ENCODE measurements around the gene KRTAP4-16.
A peak's percentile ranks its signal among the peaks of the same experiment; 100 is the strongest.
"Not testable (repeated sequence)": the region's sequence is repeated elsewhere in the genome, so short reads cannot be mapped to it uniquely, and the experiment has no call there.

The KRTAP4-16 gene

DNA sequence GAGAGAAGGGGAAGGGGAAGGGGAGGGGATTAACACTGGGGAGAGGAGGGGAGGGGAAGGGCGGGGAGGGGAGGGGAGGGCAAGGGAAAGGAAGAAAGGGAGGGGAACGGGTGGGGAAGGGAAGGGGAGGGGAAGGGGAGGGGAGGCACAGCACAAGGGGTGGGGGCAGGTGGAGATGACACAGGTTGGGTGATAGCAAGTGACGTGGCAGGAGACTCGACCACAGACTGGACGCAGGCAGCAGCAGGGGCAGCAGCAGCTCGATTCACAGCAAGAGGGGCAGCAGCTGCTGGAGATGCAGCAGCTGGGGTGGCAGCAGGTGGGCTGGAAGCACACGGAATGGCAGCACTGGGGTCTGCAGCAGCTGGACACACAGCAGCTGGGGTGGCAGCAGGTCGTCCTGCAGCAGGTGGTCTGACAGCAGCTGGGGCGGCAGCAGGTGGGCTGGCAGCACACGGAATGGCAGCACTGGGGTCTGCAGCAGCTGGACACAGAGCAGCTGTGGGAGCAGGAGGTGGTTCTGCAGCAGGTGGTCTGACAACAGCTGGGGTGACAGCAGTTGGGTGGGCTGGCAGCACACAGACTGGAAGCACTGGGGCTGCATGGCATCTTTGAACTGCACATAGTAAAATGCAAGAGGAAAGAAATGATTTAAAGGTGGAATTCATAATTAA is at the start of gene KRTAP4-16:
Gene KRTAP4-16, minus strand, starts transcription at position 624 of the 674 bp plus-strand sequence. Its CDS starts 0 bp downstream, at position 624.
- H3K27ac ChIP-seq = no peak within 1 kb of the TSS
- no peak for DNase-seq (ENCODE audit: low read depth, low spot score)

DNA sequence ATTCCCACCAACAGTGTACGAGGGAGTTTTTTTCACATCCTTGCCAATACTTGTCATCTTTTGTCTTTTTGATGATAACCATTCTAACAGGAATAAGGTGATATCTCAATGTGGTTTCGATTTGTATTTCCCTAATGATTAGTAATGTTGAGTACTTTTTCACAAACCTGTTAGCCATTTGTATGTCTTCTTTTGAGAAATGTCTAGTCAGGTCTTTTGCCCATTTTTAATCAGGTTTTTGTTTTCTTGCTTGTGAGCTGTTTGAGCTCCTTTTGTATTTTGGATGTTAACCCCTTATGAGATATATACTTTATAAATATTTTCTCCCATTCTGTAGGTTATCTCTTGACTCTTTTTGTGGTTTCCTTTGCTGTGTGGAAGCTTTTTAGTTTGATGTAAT is 49.5 kb upstream of the KRTAP4-16 start:
- no peak overlapping the region for H3K27ac ChIP-seq
- DNase-seq (ENCODE audit: low read depth, low spot score) = no peak

DNA sequence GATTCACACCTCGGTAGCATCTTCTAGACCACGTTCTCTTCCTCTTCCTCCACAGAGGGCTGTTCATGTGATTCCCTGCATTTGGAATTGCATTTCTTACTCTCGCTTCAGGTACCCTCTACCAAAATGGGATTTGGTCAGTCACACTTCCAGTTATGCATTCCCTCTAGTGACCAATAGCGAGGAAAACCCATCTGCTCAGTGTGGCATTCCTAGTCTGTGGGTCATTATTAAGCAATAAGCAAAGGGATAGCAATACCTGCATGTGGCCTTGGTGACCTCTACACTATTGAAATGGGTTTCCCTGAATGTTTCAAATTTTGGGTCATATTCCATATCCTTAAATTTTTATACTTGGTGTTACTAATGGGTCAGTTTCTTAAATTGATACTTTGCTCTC is 48.0 kb upstream of the KRTAP4-16 start:
- H3K27ac ChIP-seq = no peak overlapping the region
- no peak for DNase-seq (ENCODE audit: low read depth, low spot score)

DNA sequence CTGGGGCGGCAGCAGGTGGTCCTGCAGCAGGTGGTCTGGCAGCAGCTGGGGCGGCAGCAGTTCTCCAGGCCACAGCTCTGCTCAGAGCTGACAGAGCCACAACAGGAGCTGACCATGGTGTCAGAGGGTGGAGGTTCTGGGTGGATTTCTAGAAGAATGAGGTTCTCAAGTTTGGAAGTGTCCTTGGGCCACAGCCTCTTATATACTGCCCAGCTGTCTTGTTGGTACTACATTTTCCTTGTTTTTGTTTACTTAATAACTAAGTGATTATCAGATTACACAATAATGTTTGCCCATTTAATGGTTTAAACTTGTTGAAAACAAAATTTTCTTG is 47.6 kb upstream of the KRTAP4-16 start, which contains the start of gene KRTAP4-5:
Gene KRTAP4-5, minus strand, starts transcription at position 174 of the 334 bp plus-strand sequence. Its CDS starts 58 bp downstream, at position 116.
- H3K27ac ChIP-seq = no peak within 1 kb of the TSS
- DNase-seq (ENCODE audit: low read depth, low spot score) = no peak

DNA sequence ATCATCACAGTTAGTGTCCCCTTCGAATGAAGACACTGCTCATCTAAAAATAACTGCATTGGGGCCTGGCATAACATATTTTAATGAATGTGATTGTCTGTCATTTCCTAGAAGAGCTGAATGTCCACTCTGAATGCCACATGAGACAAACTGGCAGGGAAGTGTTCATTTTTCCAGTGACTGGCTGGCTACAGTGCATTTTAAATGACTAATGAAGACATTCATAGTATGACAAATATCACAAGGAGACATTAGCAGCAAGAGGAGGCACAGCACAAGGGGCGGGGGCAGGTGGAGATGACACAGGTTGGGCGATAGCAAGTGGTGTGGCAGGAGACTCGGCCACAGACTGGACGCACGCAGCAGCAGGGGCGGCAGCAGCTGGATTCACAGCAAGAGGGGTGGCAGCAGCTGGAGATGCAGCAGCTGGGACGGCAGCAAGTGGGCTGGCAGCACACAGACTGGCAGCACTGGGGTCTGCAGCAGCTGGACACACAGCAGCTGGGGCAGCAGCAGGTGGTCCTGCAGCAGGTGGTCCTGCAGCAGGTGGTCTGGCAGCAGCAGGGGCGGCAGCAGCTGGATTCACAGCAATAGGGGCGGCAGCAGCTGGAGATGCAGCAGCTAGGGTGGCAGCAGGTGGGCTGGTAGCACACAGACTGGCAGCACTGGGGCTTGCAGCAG is 47.1 kb upstream of the KRTAP4-16 start:
- not testable (repeated sequence) for DNase-seq (ENCODE audit: low read depth, low spot score)

DNA sequence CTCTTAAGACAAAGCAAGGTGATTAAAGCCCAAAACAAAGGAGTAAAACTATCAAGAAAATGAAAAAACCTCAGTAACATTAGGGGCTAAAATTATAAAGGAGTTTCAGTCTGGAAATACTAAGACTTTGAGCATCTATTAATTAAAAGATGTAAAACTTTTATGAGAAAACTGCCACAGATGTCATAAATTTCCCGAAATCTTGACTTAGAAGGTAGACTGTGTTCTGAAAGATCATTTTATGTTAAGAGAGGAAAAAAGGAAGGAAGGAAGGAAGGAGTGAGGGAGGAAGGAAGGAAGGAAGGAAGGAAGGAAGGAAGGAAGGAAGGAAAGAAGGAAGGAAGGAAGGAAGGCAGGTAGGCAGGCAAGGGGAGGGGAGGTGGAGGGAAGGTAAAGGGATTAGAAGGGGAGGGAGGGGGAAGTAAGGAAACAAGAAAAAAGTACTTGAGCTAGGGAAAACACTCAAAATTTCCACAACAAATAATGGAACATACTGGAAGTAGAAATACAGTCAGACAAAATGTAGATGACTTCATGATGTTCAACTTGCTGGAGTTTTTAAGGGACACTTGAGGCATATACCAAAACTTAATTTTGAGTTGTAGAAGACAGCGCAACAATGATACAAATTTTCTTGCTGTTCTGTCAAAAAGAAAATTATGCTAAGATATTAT is 45.7 kb upstream of the KRTAP4-16 start:
- no peak overlapping the region for H3K27ac ChIP-seq
- DNase-seq (ENCODE audit: low read depth, low spot score) = no peak

More for the DNA sequence above, 47.1 kb upstream of the KRTAP4-16 start:
- not testable (repeated sequence) for H3K27ac ChIP-seq

DNA sequence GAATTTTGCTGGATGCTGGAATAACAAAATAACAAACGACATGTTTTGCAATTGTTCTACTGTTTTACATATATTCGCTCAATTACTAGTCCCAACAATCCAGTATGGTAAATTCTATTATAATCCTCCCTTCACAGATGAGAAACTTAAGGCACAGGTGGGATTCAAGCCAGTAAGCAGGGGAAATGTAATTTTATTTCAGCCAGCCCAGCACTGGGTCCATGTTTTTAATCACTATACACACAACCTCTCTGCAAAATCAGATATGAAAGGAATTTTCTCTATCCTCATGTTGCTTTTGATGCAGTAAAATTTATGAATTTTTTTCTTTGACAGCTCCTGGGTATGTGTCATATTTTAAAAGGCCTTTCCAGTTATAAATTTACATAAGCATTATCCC is 43.3 kb upstream of the KRTAP4-16 start:
- H3K27ac ChIP-seq = no peak overlapping the region
- DNase-seq (ENCODE audit: low read depth, low spot score) = no peak

DNA sequence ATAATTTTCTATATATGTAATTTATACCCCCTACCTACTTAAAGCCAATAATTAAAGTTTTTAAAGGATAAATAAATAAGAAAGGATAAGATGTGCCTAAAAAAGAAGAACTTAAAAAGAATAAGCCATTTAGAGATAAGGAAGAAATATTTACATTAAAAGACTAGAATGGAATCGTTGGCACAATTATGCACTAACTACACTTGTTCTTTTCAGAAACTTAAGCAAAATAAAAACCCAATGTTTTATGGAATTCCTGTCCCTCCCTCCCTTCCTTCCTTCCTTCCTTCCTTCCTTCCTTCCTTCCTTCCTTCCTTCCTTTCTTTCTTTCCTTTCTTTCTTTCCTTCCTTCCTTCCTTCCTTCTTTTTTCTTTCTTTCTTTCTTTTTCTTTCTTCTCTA is 42.8 kb upstream of the KRTAP4-16 start:
- DNase-seq (ENCODE audit: low read depth, low spot score) = no peak
- no peak overlapping the region for H3K27ac ChIP-seq

DNA sequence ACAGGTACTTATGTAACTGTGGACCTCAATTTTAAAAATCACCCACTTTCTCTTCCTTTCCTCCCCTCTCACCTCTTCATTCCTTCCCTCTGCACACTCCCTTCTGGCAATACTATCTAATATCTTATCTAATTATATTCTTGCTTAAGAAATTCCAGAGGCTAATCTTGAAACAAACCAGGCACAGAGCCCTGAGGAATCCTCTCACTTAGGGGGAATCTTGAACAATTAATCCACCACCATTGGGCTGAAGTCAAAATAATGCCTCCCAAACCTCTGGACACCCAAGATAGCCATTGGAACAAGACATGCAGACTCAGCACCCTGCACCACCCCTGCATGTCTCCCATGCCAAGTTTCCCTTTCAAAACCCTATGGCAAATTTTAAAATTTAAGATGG is 39.4 kb upstream of the KRTAP4-16 start:
- DNase-seq (ENCODE audit: low read depth, low spot score) = no peak
- peak overlapping the region; percentile 55 for H3K27ac ChIP-seq

DNA sequence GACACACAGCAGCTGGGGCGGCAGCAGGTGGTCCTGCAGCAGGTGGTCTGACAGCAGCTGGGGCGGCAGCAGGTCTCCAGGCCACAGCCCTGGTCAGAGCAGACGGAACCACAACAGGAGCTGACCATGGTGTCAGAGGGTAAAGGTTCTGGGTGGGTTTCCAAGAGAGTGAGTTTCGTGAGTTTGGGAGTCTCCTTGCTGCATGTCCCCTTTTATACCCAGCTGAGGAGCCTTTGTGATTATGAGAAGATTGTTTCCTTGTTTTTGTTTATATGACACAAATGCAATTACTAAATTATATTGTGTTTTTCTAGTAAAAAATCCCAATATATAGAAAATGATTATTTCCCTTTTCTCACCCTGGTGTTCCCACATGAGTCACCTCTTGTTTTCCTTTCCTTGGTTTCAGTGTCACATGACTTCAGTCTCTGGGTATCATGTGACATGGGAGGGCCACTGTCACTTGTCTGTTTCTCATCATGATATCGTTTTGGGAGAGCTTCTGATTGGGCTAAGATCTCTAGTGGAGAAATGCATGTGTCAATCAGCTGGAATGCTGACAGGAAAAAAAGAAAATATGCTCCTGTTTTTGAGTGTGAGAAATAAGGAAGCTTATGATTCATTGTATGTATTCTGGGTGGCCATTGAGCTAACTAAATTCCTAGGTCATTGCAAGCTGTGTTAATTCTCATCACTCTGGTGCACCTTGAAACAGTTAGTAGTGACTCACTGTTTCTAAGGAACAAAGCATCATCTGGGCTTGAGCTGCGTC is 38.5 kb upstream of the KRTAP4-16 start, which contains the start of gene KRTAP4-6:
Gene KRTAP4-6, minus strand, starts transcription at position 185 of the 772 bp plus-strand sequence. Its CDS starts 57 bp downstream, at position 128.
- H3K27ac ChIP-seq = peak within 1 kb of the TSS; percentile 55
- peak; percentile 95 for DNase-seq (ENCODE audit: low read depth, low spot score)

DNA sequence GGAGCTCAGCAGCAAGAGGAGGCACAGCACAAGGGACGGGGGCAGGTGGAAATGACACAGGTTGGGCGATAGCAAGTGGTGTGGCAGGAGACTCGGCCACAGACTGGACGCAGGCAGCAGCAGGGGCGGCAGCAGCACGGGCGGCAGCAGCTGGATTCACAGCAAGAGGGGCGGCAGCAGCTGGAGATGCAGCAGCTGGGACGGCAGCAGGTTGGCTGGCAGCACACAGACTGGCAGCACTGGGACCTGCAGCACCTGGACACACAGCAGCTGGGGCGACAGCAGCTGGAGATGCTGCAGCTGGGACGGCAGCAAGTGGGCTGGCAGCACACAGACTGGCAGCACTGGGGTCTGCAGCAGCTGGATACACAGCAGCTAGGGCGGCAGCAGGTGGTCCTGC is 37.9 kb upstream of the KRTAP4-16 start:
- peak overlapping the region; percentile 55 for H3K27ac ChIP-seq

DNA sequence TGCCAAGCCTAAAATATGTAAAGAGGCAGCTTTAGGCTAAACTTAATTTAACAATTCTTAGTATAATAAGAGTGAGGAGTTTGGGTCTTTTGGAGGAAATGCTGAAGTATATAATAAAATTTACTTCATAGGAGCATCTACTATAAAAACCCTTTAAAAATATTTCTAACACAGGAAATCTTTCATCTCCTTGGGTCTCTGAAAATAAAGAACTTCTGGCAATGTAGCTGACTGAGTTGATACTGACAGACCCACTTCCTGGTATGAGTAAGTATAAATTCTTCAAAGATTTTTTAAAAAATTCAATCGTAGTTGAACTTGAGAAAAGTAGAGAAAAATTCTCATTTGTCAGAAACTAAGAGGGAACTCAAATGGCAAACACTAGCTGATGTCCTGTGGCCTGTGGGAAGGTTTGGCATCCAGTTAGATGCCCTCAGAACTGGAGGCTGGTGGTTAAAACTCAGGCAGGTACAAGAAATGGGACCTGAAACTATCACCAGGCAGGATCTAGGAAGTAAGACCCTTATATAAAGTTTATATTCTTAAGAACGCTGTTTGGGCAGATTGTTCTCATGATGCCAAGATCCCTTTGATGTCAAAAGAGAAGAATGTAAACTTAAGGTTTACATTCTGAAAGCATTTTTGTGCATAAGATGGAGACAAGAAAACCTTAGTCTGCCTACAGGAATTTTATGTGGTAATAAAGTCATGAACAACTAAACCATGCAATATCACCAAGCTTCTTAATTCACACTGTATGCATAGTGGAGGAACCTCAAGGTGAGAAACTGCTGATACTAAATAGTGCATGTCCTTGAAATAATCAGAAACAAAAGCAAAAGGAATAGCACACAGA is 32.1 kb upstream of the KRTAP4-16 start:
- no peak overlapping the region for H3K27ac ChIP-seq
- DNase-seq (ENCODE audit: low read depth, low spot score) = no peak

More for the DNA sequence above, 37.9 kb upstream of the KRTAP4-16 start:
- not testable (repeated sequence) for DNase-seq (ENCODE audit: low read depth, low spot score)

DNA sequence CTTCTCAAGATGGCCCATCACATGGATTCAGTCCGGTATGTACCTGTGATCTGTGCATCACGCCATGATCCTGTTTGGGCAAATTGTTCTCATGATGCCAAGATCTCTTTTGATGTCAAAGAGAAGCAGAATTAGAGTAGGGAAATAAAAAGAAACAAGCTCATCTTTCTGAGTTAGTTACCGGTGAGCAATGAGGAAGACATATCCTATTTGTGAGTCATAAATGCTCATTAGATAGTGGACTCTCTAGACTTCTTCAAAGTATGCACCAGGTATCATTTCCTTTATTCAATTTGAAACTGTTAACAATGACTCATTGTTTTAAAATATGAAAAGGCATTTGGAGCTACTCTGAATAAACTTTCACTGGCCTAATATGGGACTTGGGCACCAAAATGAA is 30.0 kb upstream of the KRTAP4-16 start:
- peak overlapping the region; percentile 69 for H3K27ac ChIP-seq
- peak; percentile 67 for DNase-seq (ENCODE audit: low read depth, low spot score)

DNA sequence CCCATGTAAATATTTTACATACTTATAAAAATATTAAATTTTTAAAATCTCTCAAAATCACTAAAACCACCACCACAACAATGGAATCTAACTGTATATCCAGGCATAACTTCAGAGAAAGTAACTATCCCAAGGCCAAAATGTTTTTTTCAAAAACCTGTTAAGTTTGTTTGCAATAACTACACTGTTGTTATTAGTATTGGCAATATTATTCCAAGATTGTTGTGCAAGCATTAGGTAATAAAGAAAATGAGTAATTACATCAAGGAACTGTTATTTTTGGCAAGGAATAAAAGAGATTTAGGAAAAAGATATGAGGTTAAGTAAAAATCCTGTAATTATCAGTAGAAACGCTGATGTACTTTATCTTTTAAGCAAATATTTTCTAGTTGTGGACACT is 25.4 kb upstream of the KRTAP4-16 start:
- no peak overlapping the region for H3K27ac ChIP-seq
- no peak for DNase-seq (ENCODE audit: low read depth, low spot score)

DNA sequence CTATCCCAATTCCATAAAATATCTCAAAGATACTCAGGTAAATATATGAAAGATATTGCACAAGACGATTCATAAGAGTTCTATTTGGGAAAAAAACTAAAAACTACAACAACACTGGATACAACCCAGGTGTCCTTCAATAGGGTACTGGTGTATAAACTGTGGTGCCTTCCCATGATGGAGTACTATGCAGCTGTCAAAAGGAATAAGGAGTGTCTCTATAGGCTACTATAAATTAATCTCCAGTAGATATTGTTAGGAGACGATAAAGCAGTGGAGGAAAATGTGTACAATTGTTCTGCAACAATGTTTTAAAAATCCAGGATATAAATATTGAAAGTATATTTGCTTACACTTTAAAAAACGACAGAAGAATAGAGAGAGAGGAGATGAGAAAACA is 24.4 kb upstream of the KRTAP4-16 start:
- DNase-seq (ENCODE audit: low read depth, low spot score) = no peak
- no peak overlapping the region for H3K27ac ChIP-seq

DNA sequence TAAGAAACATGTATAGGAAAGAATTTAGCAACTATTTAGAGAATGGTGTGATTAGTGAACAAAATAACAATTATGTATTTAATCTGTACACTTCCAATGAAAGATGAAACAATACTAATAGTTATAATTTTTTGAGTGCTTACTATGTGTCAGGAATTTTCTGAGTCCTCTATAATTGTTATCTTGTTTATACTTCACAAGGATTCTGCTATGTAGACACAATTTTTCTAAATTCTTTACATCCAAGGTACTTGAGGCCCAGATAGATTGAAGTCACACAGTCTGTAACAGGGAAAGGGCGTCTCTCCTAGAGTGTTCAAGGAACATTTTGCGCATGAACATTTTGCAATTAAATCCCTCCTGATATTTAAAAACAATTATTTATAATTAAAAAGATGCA is 23.1 kb upstream of the KRTAP4-16 start:
- H3K27ac ChIP-seq = no peak overlapping the region
- no peak for DNase-seq (ENCODE audit: low read depth, low spot score)

DNA sequence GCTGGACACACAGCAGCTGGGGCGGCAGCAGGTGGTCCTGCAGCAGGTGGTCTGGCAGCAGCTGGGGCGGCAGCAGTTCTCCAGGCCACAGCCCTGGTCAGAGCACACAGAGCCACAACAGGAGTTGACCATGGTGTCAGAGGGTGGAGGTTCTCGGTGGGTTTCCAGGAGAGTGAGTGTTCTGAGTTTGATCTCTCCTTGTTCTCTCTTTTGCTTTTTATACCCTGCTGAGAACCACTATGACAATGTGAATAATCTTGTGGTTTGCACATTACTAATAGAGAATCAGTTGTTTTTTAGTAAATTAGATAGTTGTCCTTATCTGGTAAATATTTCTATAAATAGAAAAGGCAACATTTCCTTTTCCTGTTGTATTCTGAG is 22.0 kb upstream of the KRTAP4-16 start, which contains the start of gene KRTAP4-12:
Gene KRTAP4-12, minus strand, starts transcription at position 192 of the 381 bp plus-strand sequence. Its CDS starts 60 bp downstream, at position 132.
- H3K27ac ChIP-seq; DNase-seq (ENCODE audit: low read depth, low spot score): not testable (repeated sequence)

DNA sequence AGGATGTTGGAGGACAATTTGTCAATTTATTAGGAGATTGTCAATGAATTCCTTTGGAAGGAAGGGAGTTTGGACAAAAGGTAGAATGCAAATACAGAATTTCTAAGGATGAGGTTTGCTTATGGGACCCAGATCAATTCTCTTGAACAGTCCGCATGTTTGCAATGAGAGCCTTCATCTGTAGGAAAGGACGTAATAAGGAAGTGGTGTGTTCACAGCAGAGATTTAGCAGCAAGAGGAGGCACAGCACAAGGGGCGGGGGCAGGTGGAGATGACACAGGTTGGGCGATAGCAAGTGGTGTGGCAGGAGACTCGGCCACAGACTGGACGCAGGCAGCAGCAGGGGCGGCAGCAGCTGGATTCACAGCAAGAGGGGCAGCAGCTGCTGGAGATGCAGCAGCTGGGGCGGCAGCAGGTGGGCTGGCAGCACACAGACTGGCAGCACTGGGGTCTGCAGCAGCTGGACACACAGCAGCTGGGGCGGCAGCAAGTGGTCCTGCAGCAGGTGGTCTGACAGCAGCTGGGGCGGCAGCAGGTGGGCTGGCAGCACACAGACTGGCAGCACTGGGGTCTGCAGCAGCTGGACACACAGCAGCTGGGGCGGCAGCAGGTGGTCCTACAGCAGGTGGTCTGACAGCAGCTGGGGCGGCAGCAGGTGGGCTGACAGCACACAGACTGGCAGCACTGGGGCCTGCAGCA is 21.4 kb upstream of the KRTAP4-16 start:
- not testable (repeated sequence) for H3K27ac ChIP-seq; DNase-seq (ENCODE audit: low read depth, low spot score)

DNA sequence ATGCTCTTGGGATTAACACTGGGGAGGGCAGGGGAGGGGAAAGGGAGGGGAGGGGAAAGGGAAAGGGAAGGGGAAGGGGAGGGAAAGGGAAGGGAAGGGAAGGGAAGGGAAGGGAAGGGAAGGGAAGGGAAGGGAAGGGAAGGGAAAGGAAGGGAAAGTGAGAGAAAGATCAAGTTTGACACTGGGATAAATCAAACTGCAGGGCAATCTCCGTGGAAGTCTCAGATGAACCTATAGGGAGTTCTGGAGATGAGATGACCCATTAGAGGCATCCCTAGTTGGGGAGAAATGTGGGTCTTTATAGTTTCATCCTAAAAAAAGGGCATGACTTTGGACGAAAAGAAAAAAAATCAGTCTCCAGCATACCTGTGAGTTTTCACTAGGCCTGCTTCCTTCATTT is 19.7 kb upstream of the KRTAP4-16 start:
- H3K27ac ChIP-seq = no peak overlapping the region
- DNase-seq (ENCODE audit: low read depth, low spot score) = no peak
